ENCODE data around the gene CD300LG. TPM values are rescaled to one million over a fixed set of nuclear protein-coding genes. Genes with fewer than 3 reads are reported as not detected.

Gene CD300LG
- total RNA-seq, 1 experiment from 2014 or later: not detected

- ChIA-PET CTCF (no interaction called here), RAD21 (ENCODE audit: low non-redundant PET in 1 of 2, low total read pairs in 2 of 2, uncharacterized antibody in 2 of 2, unreplicated experiment in 2 of 2) (no interaction called here), POLR2A (no interaction called here)
- DNase-seq (ENCODE audit: low read depth, low spot score) (no peak), ATAC-seq (no peak)
- intact Hi-C loops (cut with micrococcal nuclease): no loop called here
- H3K27me3 ChIP-seq (ENCODE audit: insufficient read depth, low read length): no peaks in the 10 kb centered on the region
- no TSS peak for BruUV-seq (replicated peaks)
- no peaks in the 10 kb centered on the region for H3K79me2 ChIP-seq (ENCODE audit: insufficient read depth, low read length)
- no peak overlapping the region for H2AFZ ChIP-seq (ENCODE audit: low read depth, low read length, poor library complexity, severe bottlenecking)
- no peak overlapping the region for H3K27ac ChIP-seq (ENCODE audit: low read depth, low read length)
- H3K4me3 ChIP-seq (replicated peaks in 1 of 2; ENCODE audit: low read depth in 1 of 2, low read length in 2 of 2): no peak overlapping the region
- H3K36me3 ChIP-seq (ENCODE audit: control insufficient read depth in 1 of 2, insufficient read depth in 2 of 2, low read length in 2 of 2): no peaks in the 10 kb centered on the region
- H4K20me1 ChIP-seq (ENCODE audit: insufficient read depth): no peaks in the 10 kb centered on the region
- H3K9ac ChIP-seq (ENCODE audit: low read length): no peak overlapping the region
- H3K9me2 ChIP-seq (ENCODE audit: insufficient read depth): no peaks in the 10 kb centered on the region
- peaks cover 0 to 9% of the 10 kb centered on the region in 2 experiments; a peak in 2 of 4 replicates for H3K4me1 ChIP-seq (ENCODE audit: control insufficient read depth in 1 of 2, insufficient read depth in 2 of 2, low read length in 2 of 2)
- H3K4me2 ChIP-seq (ENCODE audit: low read length): no peak overlapping the region
- no peak for TF ChIP-seq FOSL1 (IDR thresholded peaks at IDR 0.05; ENCODE audit: low read depth)
- peak; percentile 42 for TF ChIP-seq POLR2A (IDR thresholded peaks at IDR 0.05; ENCODE audit: borderline replicate concordance, extremely low read depth, insufficient read depth, insufficient read length)
- H3K9me3 ChIP-seq (ENCODE audit: control insufficient read depth in 1 of 2, insufficient read depth in 1 of 2, low read depth in 1 of 2, low read length in 2 of 2): no peaks in the 10 kb centered on the region
Measured at GRCh38 chr17:43875476-43876147, 28.6 kb downstream of the CD300LG start.

- ATAC-seq (no peak), DNase-seq (ENCODE audit: low read depth, low spot score) (no peak)
- H3K9ac ChIP-seq (ENCODE audit: low read length): no peak overlapping the region
- no peaks in the 10 kb centered on the region for H3K79me2 ChIP-seq (ENCODE audit: insufficient read depth, low read length)
- H3K9me3 ChIP-seq (ENCODE audit: control insufficient read depth in 1 of 2, insufficient read depth in 1 of 2, low read depth in 1 of 2, low read length in 2 of 2): no peaks in the 10 kb centered on the region
- no TSS peak for BruUV-seq (replicated peaks)
- TF ChIP-seq POLR2A (IDR thresholded peaks at IDR 0.05; ENCODE audit: borderline replicate concordance, extremely low read depth, insufficient read depth, insufficient read length) (no peak), ZBTB33 (IDR thresholded peaks at IDR 0.05; ENCODE audit: extremely low read depth, insufficient replicate concordance, low read length) (no peak), EGR1 (IDR thresholded peaks at IDR 0.05; ENCODE audit: low read depth) (no peak), SRF (IDR thresholded peaks at IDR 0.05; ENCODE audit: low read depth) (no peak), EZH2phosphoT487 (IDR thresholded peaks at IDR 0.05; ENCODE audit: borderline replicate concordance) (no peak), ATF3 (IDR thresholded peaks at IDR 0.05) (no peak), CBX3 (IDR thresholded peaks at IDR 0.05; ENCODE audit: low read depth) (no peak), MAX (IDR thresholded peaks at IDR 0.05) (no peak), POLR2AphosphoS5 (IDR thresholded peaks at IDR 0.05; ENCODE audit: low read depth, low read length) (no peak), ELF1 (IDR thresholded peaks at IDR 0.05; ENCODE audit: borderline replicate concordance, low read depth) (no peak)
- CTCF ChIA-PET: interaction anchor here (1.7 kb wide), 1 partner anchor 30 kb away, joined by 9 read pairs; the partner anchor contains the start of gene CD300LG
- no peak overlapping the region for H3K4me2 ChIP-seq (ENCODE audit: low read length)
- no peak overlapping the region for H3K27ac ChIP-seq (ENCODE audit: low read depth, low read length)
- H4K20me1 ChIP-seq (ENCODE audit: insufficient read depth): no peaks in the 10 kb centered on the region
- H3K9me2 ChIP-seq (ENCODE audit: insufficient read depth): no peaks in the 10 kb centered on the region
- H3K36me3 ChIP-seq (ENCODE audit: control insufficient read depth in 1 of 2, insufficient read depth in 2 of 2, low read length in 2 of 2): no peaks in the 10 kb centered on the region
- RAD21 ChIA-PET (ENCODE audit: low non-redundant PET in 1 of 2, low total read pairs in 2 of 2, uncharacterized antibody in 2 of 2, unreplicated experiment in 2 of 2): interaction anchor here in 1 of 2 experiments (1.0 kb wide), 1 partner anchor 164 kb away, joined by 10 read pairs; no protein-coding TSS in a partner anchor
- peaks cover 0 to 9% of the 10 kb centered on the region in 2 experiments; a peak in 2 of 4 replicates for H3K4me1 ChIP-seq (ENCODE audit: control insufficient read depth in 1 of 2, insufficient read depth in 2 of 2, low read length in 2 of 2)
- POLR2A ChIA-PET: no interaction called here
- H3K4me3 ChIP-seq (replicated peaks in 1 of 2; ENCODE audit: low read depth in 1 of 2, low read length in 2 of 2): no peak overlapping the region
- intact Hi-C loops (cut with micrococcal nuclease): no loop called here
- H2AFZ ChIP-seq (ENCODE audit: low read depth, low read length, poor library complexity, severe bottlenecking): no peak overlapping the region
- H3K27me3 ChIP-seq (ENCODE audit: insufficient read depth, low read length): no peaks in the 10 kb centered on the region
Measured at GRCh38 chr17:43877031-43877430, 30.1 kb downstream of the CD300LG start.
